Panc1 (cell line): Measurements from ENCODE around the gene SPATC1L. TPM values are rescaled to one million over a fixed set of nuclear protein-coding genes. Genes with fewer than 3 reads are reported as not detected.

Source experiments
- ATAC-seq: fragments of 200-7000 bp; cut with Tn5 transposase; 2 replicates; pipeline ENCODE4 v1.9.1; 2020; ENCODE audit warnings: mild to moderate bottlenecking, moderate library complexity
- BruUV-seq: library from RNA; stranded (reverse); fragments of 400-500 nt; replicated peaks from 2 replicates; lab custom pipeline; 2021; lab: Mats Ljungman, UMichigan
- CTCF ChIA-PET: fragments of 300-600 bp; sonication (Branson Sonifier 250); formaldehyde crosslinking; loops from one replicate; lab custom pipeline; 2022; ENCODE audit warnings: antibody characterized with exemption; lab: Charles Lee
- POLR2A ChIA-PET: fragments of 300-600 bp; sonication (Branson Sonifier 250); formaldehyde crosslinking; loops from one replicate; lab custom pipeline; 2022; ENCODE audit warnings: antibody characterized with exemption; lab: Charles Lee
- DNase-seq: peaks from one replicate; pipeline ENCODE4 v3.0.0-alpha.2; 2010; ENCODE audit warnings: low read depth, low spot score
- H3K27ac ChIP-seq: 2 replicates; pipeline ENCODE4 v1.5.1; 2011; ENCODE audit warnings: mild to moderate bottlenecking, low read length, inconsistent platforms
- H3K27me3 ChIP-seq: fragments of 200-500 bp; sonication (Bioruptor generic); 2 replicates; pipeline ENCODE4 v1.6.0; 2014; ENCODE audit warnings: low read length, inconsistent platforms; ENCODE audit not compliant: control insufficient read depth, insufficient read depth
- H3K36me3 ChIP-seq: fragments of 200-500 bp; sonication (Bioruptor generic); 2 replicates; pipeline ENCODE4 v1.5.1; 2014; ENCODE audit warnings: inconsistent platforms, mild to moderate bottlenecking, low read length, moderate library complexity; ENCODE audit not compliant: control insufficient read depth, insufficient read depth
- H3K4me1 ChIP-seq: 2 replicates; pipeline ENCODE4 v1.5.1; 2011; ENCODE audit warnings: inconsistent platforms, mild to moderate bottlenecking, low read length, moderate library complexity; ENCODE audit not compliant: control insufficient read depth, insufficient read depth
- H3K4me3 ChIP-seq, 2 experiments: 2 replicates each; pipeline ENCODE4 v1.5.1; 2011 to 2012; ENCODE audit warnings: low read depth in 2 of 2, low read length in 2 of 2, mild to moderate bottlenecking in 2 of 2, inconsistent platforms in 1 of 2, moderate library complexity in 1 of 2
- H3K9me3 ChIP-seq: fragments of 200-500 bp; sonication (Bioruptor generic); 2 replicates; pipeline ENCODE4 v1.5.1; 2014; ENCODE audit warnings: low read depth, mild to moderate bottlenecking, inconsistent platforms, low read length, moderate library complexity; ENCODE audit not compliant: control insufficient read depth, insufficient read depth
- CTCF ChIP-seq: fragments of 450-650 bp; IDR thresholded peaks from 2 replicates; pipeline ENCODE4 v1.5.1; 2017; ENCODE audit warnings: mild to moderate bottlenecking
- POLR2AphosphoS5 ChIP-seq: IDR thresholded peaks from 2 replicates; pipeline ENCODE4 v1.6.1; 2012; ENCODE audit warnings: mild to moderate bottlenecking, low read depth, low read length, moderate library complexity
- REST ChIP-seq, 2 experiments: IDR thresholded peaks; 2 replicates each; pipeline ENCODE4 v1.6.1; 2011 to 2012; ENCODE audit warnings: low read depth in 2 of 2, control low read depth in 1 of 2, low read length in 1 of 2, mild to moderate bottlenecking in 1 of 2, moderate library complexity in 1 of 2; ENCODE audit not compliant: insufficient read depth in 1 of 2
- SIN3A ChIP-seq: IDR thresholded peaks from 2 replicates; pipeline ENCODE4 v1.6.1; 2012; ENCODE audit warnings: low read depth, mild to moderate bottlenecking, low read length, moderate library complexity, borderline replicate concordance; ENCODE audit not compliant: insufficient read depth
- TCF7L2 ChIP-seq: IDR thresholded peaks from 2 replicates; pipeline ENCODE4 v1.6.1; 2011; ENCODE audit warnings: mild to moderate bottlenecking, low read depth, low read length, inconsistent platforms
- in situ Hi-C: cut with HindIII; loops from 2 replicates; pipeline ENCODE4 v1.10.0; 2016; ENCODE audit warnings: low sequenced_read_pairs, low pct_unique_long_range_greater_than_20kb
- intact Hi-C: fragments of 100-400 bp; cut with micrococcal nuclease; formaldehyde crosslinking; loops from one replicate; pipeline ENCODE4 v1.10.0; 2022; ENCODE audit not compliant: unreplicated experiment
- total RNA-seq: library from RNA; stranded (reverse); gene quantifications from one replicate; pipeline ENCODE4 v1.2.1, GENCODE V29; 2021; ENCODE audit not compliant: unreplicated experiment

Gene SPATC1L
- total RNA-seq, 1 experiment from 2014 or later: 0.26 TPM

GRCh38 chr21:46163380-46163779, 20.9 kb downstream of the SPATC1L start:
- ChIA-PET POLR2A (no interaction called here), CTCF (interaction anchor here (0.5 kb wide), 1 partner anchor 23 kb away, joined by 3 read pairs; no protein-coding TSS in a partner anchor)

More at GRCh38 chr21:46163380-46163779, 20.9 kb downstream of the SPATC1L start:
- Histone ChIP-seq H3K9me3 (no peaks in the 10 kb centered on the region), H3K36me3 (no peaks in the 10 kb centered on the region), H3K27me3 (no peaks in the 10 kb centered on the region), H3K27ac (no peak overlapping the region), H3K4me3 (no peak overlapping the region), H3K4me1 (no peaks in the 10 kb centered on the region)
- intact Hi-C loops: no loop called here
- BruUV-seq: no TSS peak
- no peak for TF ChIP-seq SIN3A
- no peak for TF ChIP-seq POLR2AphosphoS5
- no peak for TF ChIP-seq CTCF
- TF ChIP-seq TCF7L2: no peak
- no peak for TF ChIP-seq REST (IDR thresholded peaks at IDR 0.05; ENCODE audit: insufficient read depth in 1 of 2, low read depth in 2 of 2, low read length in 1 of 2)
- DNase-seq (no peak), ATAC-seq (no peak)
- in situ Hi-C loops: no loop called here
